Rectal smooth muscle tissue (tissue), 1 donor: ENCODE data around the gene ASTE1.
"Not testable (repeated sequence)": the region's sequence is repeated elsewhere in the genome, so short reads cannot be mapped to it uniquely, and the experiment has no call there.

Source experiments
- H3K27ac ChIP-seq: one replicate; pipeline ENCODE4 v1.7.0; 2013; ENCODE audit warnings: low read depth, low read length, inconsistent platforms
- H3K27me3 ChIP-seq: one replicate; pipeline ENCODE4 v1.7.0; 2013; ENCODE audit warnings: low read length; ENCODE audit not compliant: control insufficient read depth, insufficient read depth
- H3K36me3 ChIP-seq: one replicate; pipeline ENCODE4 v1.7.0; 2013; ENCODE audit warnings: low read length; ENCODE audit not compliant: control insufficient read depth, insufficient read depth
- H3K4me1 ChIP-seq: one replicate; pipeline ENCODE4 v1.7.0; 2013; ENCODE audit warnings: low read length; ENCODE audit not compliant: control insufficient read depth, insufficient read depth
- H3K4me3 ChIP-seq: one replicate; pipeline ENCODE4 v1.7.0; 2013; ENCODE audit warnings: low read length
- H3K9ac ChIP-seq: one replicate; pipeline ENCODE4 v1.7.0; 2013; ENCODE audit warnings: low read length

Gene ASTE1

GRCh38 chr3:131001071-131001470, 25.6 kb downstream of the ASTE1 start:
- Histone ChIP-seq H3K9ac (no peak overlapping the region), H3K27ac (no peak overlapping the region), H3K36me3 (peaks cover 3% of the 10 kb centered on the region), H3K27me3 (no peaks in the 10 kb centered on the region), H3K4me1 (no peaks in the 10 kb centered on the region), H3K4me3 (no peak overlapping the region)

GRCh38 chr3:130997289-130997688, 29.3 kb downstream of the ASTE1 start:
- no peaks in the 10 kb centered on the region for H3K27me3 ChIP-seq
- no peak overlapping the region for H3K9ac ChIP-seq
- no peak overlapping the region for H3K27ac ChIP-seq
- no peak overlapping the region for H3K4me3 ChIP-seq
- peaks cover 5% of the 10 kb centered on the region for H3K36me3 ChIP-seq
- no peaks in the 10 kb centered on the region for H3K4me1 ChIP-seq

GRCh38 chr3:130992344-130992743, 34.3 kb downstream of the ASTE1 start:
- Histone ChIP-seq H3K4me3 (no peak overlapping the region), H3K9ac (no peak overlapping the region), H3K4me1 (no peaks in the 10 kb centered on the region), H3K27ac (no peak overlapping the region), H3K36me3 (peaks cover 2% of the 10 kb centered on the region), H3K27me3 (no peaks in the 10 kb centered on the region)

DNA sequence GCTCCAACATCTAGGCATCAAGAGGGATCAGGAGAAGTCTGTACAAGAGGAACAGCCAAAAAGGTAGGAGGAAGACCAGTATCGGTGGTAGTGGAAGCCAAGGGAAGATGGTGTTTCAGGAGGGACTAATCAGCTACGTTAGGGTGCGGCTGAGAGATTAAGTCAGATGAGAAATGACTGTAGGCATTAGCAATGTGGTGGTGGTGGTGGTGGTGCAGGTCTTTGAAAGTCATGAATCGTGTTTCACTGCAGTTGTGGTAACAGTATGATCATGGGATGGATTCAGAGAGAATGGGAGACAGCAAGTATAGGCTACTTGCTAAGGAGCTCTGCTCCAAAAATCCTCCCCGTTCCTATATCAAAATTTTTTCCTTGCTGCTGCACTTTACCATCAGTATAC, 35.5 kb downstream of the ASTE1 start:
- no peak overlapping the region for H3K4me3 ChIP-seq
- H3K36me3 ChIP-seq = peaks cover 2% of the 10 kb centered on the region
- H3K9ac ChIP-seq = no peak overlapping the region
- no peaks in the 10 kb centered on the region for H3K4me1 ChIP-seq
- H3K27me3 ChIP-seq = no peaks in the 10 kb centered on the region
- H3K27ac ChIP-seq = no peak overlapping the region

GRCh38 chr3:130990282-130990681, 36.3 kb downstream of the ASTE1 start:
- Histone ChIP-seq H3K9ac (no peak overlapping the region), H3K27me3 (no peaks in the 10 kb centered on the region), H3K27ac (no peak overlapping the region), H3K4me3 (no peak overlapping the region), H3K4me1 (no peaks in the 10 kb centered on the region), H3K36me3 (peaks cover 2% of the 10 kb centered on the region)

GRCh38 chr3:130981469-130981868, 45.2 kb downstream of the ASTE1 start:
- Histone ChIP-seq H3K27ac (no peak overlapping the region), H3K4me1 (no peaks in the 10 kb centered on the region), H3K27me3 (no peaks in the 10 kb centered on the region), H3K36me3 (no peaks in the 10 kb centered on the region), H3K9ac (no peak overlapping the region), H3K4me3 (no peak overlapping the region)

GRCh38 chr3:130979117-130979516, 47.5 kb downstream of the ASTE1 start:
- H3K9ac ChIP-seq = no peak overlapping the region
- H3K4me3 ChIP-seq = no peak overlapping the region
- no peaks in the 10 kb centered on the region for H3K27me3 ChIP-seq
- no peak overlapping the region for H3K27ac ChIP-seq
- no peaks in the 10 kb centered on the region for H3K36me3 ChIP-seq
- H3K4me1 ChIP-seq = no peaks in the 10 kb centered on the region

GRCh38 chr3:130976706-130977105, 49.9 kb downstream of the ASTE1 start:
- peaks cover 4% of the 10 kb centered on the region for H3K36me3 ChIP-seq
- no peak overlapping the region for H3K9ac ChIP-seq

GRCh38 chr3:130975251-130975650, 51.4 kb downstream of the ASTE1 start:
- no peak overlapping the region for H3K4me3 ChIP-seq
- no peak overlapping the region for H3K9ac ChIP-seq
- peaks cover 6% of the 10 kb centered on the region for H3K36me3 ChIP-seq
- no peaks in the 10 kb centered on the region for H3K4me1 ChIP-seq
- H3K27me3 ChIP-seq = no peaks in the 10 kb centered on the region
- no peak overlapping the region for H3K27ac ChIP-seq

More at GRCh38 chr3:130976706-130977105, 49.9 kb downstream of the ASTE1 start:
- Histone ChIP-seq H3K27ac (no peak overlapping the region), H3K27me3 (no peaks in the 10 kb centered on the region), H3K4me1 (no peaks in the 10 kb centered on the region), H3K4me3 (no peak overlapping the region)

GRCh38 chr3:130974201-130974600, 52.4 kb downstream of the ASTE1 start:
- Histone ChIP-seq H3K9ac (no peak overlapping the region), H3K27me3 (no peaks in the 10 kb centered on the region), H3K36me3 (peaks cover 6% of the 10 kb centered on the region), H3K4me3 (no peak overlapping the region), H3K27ac (no peak overlapping the region), H3K4me1 (no peaks in the 10 kb centered on the region)

GRCh38 chr3:130973406-130973805, 53.2 kb downstream of the ASTE1 start:
- no peak overlapping the region for H3K27ac ChIP-seq
- no peaks in the 10 kb centered on the region for H3K4me1 ChIP-seq
- peaks cover 6% of the 10 kb centered on the region for H3K36me3 ChIP-seq
- H3K9ac ChIP-seq = no peak overlapping the region
- no peak overlapping the region for H3K4me3 ChIP-seq
- no peaks in the 10 kb centered on the region for H3K27me3 ChIP-seq

GRCh38 chr3:130972592-130972991, 54.0 kb downstream of the ASTE1 start:
- not testable (repeated sequence) for H3K27me3 ChIP-seq, H3K4me1 ChIP-seq, H3K36me3 ChIP-seq

DNA sequence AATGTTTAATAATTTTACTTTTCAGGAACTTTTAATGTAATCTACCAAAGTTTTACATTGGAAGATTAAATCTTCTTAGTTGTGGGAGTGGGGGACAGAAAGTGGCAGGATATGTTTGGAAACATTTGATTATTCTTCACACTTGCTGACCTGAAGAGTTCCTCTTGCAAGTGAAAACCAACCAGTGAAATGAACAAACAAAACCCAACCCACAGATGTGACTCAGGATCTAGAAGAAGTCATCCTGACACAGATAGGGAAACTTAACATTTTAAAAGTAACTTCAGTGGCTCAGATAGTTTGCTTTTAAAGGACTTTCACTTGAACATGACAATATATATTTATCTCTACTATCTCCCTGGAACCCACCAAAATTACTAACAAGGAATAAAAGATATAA, 55.4 kb downstream of the ASTE1 start:
- H3K4me3 ChIP-seq = no peak overlapping the region
- H3K9ac ChIP-seq = no peak overlapping the region
- H3K27ac ChIP-seq = no peak overlapping the region

More at GRCh38 chr3:130972592-130972991, 54.0 kb downstream of the ASTE1 start:
- H3K9ac ChIP-seq, H3K4me3 ChIP-seq, H3K27ac ChIP-seq: not testable (repeated sequence)

More for the DNA sequence above, 55.4 kb downstream of the ASTE1 start:
- Histone ChIP-seq H3K36me3 (peaks cover 6% of the 10 kb centered on the region), H3K27me3 (no peaks in the 10 kb centered on the region), H3K4me1 (no peaks in the 10 kb centered on the region)
